Measurements from ENCODE around the gene CREBBP.

The CREBBP gene

GRCh38 chr16:3879258-3879886 is 1.1 kb downstream of the CREBBP start:
- no peak for DNase-seq

- no peak for DNase-seq
Measured at GRCh38 chr16:3878610-3879009, 1.9 kb downstream of the CREBBP start.

- no peak for DNase-seq
Measured at GRCh38 chr16:3876695-3877094, 3.8 kb downstream of the CREBBP start.

GRCh38 chr16:3876160-3876559 is 4.4 kb downstream of the CREBBP start:
- no peak for DNase-seq

GRCh38 chr16:3874794-3875692 is 5.5 kb downstream of the CREBBP start:
- DNase-seq, result no peak

- no peak for DNase-seq
Measured at GRCh38 chr16:3874242-3874641, 6.3 kb downstream of the CREBBP start.

GRCh38 chr16:3873482-3874173 is 6.9 kb downstream of the CREBBP start:
- DNase-seq, result no peak

GRCh38 chr16:3872216-3872895 is 8.2 kb downstream of the CREBBP start:
- no peak for DNase-seq

GRCh38 chr16:3868967-3869366 is 11.5 kb downstream of the CREBBP start:
- no peak for DNase-seq

GRCh38 chr16:3868556-3868955 is 12.0 kb downstream of the CREBBP start:
- no peak for DNase-seq

GRCh38 chr16:3866703-3867431 is 13.6 kb downstream of the CREBBP start:
- no peak for DNase-seq

GRCh38 chr16:3865241-3865640 is 15.3 kb downstream of the CREBBP start:
- DNase-seq, result no peak

- no peak for DNase-seq
Measured at GRCh38 chr16:3864562-3864961, 16.0 kb downstream of the CREBBP start.

GRCh38 chr16:3863587-3863986 is 16.9 kb downstream of the CREBBP start:
- no peak for DNase-seq

GRCh38 chr16:3861808-3862451 is 18.6 kb downstream of the CREBBP start:
- DNase-seq, result no peak

- no peak for DNase-seq
Measured at GRCh38 chr16:3859889-3860288, 20.6 kb downstream of the CREBBP start.

GRCh38 chr16:3858801-3859200 is 21.7 kb downstream of the CREBBP start:
- DNase-seq, result no peak

- DNase-seq, result peak; percentile 23
Measured at GRCh38 chr16:3857189-3858043, 23.1 kb downstream of the CREBBP start.

- no peak for DNase-seq
Measured at GRCh38 chr16:3856367-3857141, 24.0 kb downstream of the CREBBP start.
